Heart right ventricle (tissue), 16 donors: ENCODE results near the gene CD99. TPM values are rescaled to one million over a fixed set of nuclear protein-coding genes. Genes with fewer than 3 reads are reported as not detected.
"Not testable (repeated sequence)": the region's sequence is repeated elsewhere in the genome, so short reads cannot be mapped to it uniquely, and the experiment has no call there.

Experiments used
- ATAC-seq, 8 donors: fragments of 200-7000 bp; cut with Tn5 transposase; one replicate each; pipeline ENCODE4 v1.9.1; 2020; ENCODE audit warnings: mild to moderate bottlenecking in 8 of 8, moderate library complexity in 8 of 8, moderate number of reproducible peaks in 1 of 8
- DNase-seq, 2 donors: peaks; one replicate each; pipeline ENCODE4 v3.0.0-alpha.2; 2020
- H3K27ac ChIP-seq, 10 donors: fragments of 200-600 bp; sonication (generic) in 2 of 10; one replicate each; pipeline versions ENCODE4 v1.5.0 to v1.8.0; 2020 to 2022; ENCODE audit warnings: mild to moderate bottlenecking in 3 of 10
- H3K27me3 ChIP-seq, 7 donors: fragments of 200-600 bp; one replicate each; pipeline ENCODE4 v1.8.0; 2021 to 2022; ENCODE audit warnings: mild to moderate bottlenecking in 2 of 7
- H3K36me3 ChIP-seq, 9 donors: fragments of 200-600 bp; sonication (generic) in 1 of 9; one replicate each; pipeline versions ENCODE4 v1.5.0 to v1.8.0; 2020 to 2022; ENCODE audit warnings: mild to moderate bottlenecking in 2 of 9
- H3K4me1 ChIP-seq, 9 donors: fragments of 200-600 bp; sonication (generic) in 1 of 9; one replicate each; pipeline versions ENCODE4 v1.5.0 to v1.8.0; 2020 to 2022; ENCODE audit warnings: mild to moderate bottlenecking in 4 of 9
- H3K4me3 ChIP-seq, 10 donors: fragments of 200-600 bp; sonication (generic) in 2 of 10; one replicate each; pipeline versions ENCODE4 v1.5.0 to v1.8.0; 2020 to 2022; ENCODE audit warnings: mild to moderate bottlenecking in 7 of 10, moderate library complexity in 2 of 10
- H3K9me3 ChIP-seq, 11 donors: fragments of 200-600 bp in 10 of 11; sonication (generic) in 2 of 11; one replicate each; pipeline versions ENCODE4 v1.5.0 to v1.8.0; 2013 to 2022; ENCODE audit warnings: mild to moderate bottlenecking in 2 of 11, control low read depth in 1 of 11, moderate library complexity in 1 of 11
- CTCF ChIP-seq, 9 donors: fragments of 200-600 bp; sonication (generic) in 2 of 9; IDR thresholded peaks; one replicate each; pipeline versions ENCODE4 v1.5.0 to v1.8.0; 2021 to 2022; ENCODE audit warnings: antibody characterized with exemption in 9 of 9, mild to moderate bottlenecking in 5 of 9, moderate library complexity in 1 of 9
- WGBS, 2 donors: extraction: QIAGEN DNeasy Blood & Tissue Kit; methylation state at CpG; one replicate each; pipeline ENCODE4 v1.1.7; 2013; ENCODE audit warnings: inconsistent platforms in 1 of 2; 5-methylcytosine and 5-hydroxymethylcytosine counted together
- intact Hi-C, 10 donors: fragments of 100-400 bp; cut with DNase I; formaldehyde crosslinking; loops; one replicate each; pipeline versions ENCODE4 v1.11.1 to v1.14.2; 2022
- polyA plus RNA-seq, 2 donors: library from polyadenylated mRNA; stranded (reverse); fragments of 200-250 nt; gene quantifications; one replicate each; pipeline ENCODE4 v1.2.3, GENCODE V29; 2013
- total RNA-seq, 10 donors: library from RNA; stranded (reverse); fragmentation: NEBNext Ultra II Directional in 3 of 10; extraction: Animal tissue kit (Norgen Biotek cat#: 25700) in 3 of 10; gene quantifications; one replicate each; pipeline versions ENCODE4 v1.2.1 to v1.2.4, GENCODE V29; 2021 to 2023
- donor health status: Arrhythmogenic right ventricular cardiomyopathy.
- donor health status: ischemic (EF 13 %, LVEDD 7.1; RV severe dilation, severe dysfunction).
- donor health status: healthy with polysubstance abuse.
- donor health status: DM: no; HTN: yes; CAD: no.
- donor health status: DM: no; HTN: no; CAD: no.
- donor health status: ischemic (EF 25% LVEDD 6.9; RV normal size, moderate dysfunction).
- donor health status: ischemic (EF 25% LVEDD 5.7; RV mildly dilated, moderate dysfunction).
- donor health status: healthy.
- donor health status: DM: yes; HTN: yes; CAD: no.
- donor health status: Ischemic cardiomyopathy.
- donor health status: ischemic (EF 35%, LVEDD 5.7; RV mildly dilated, moderate dysfunction).
- donor health status: nonischemic (EF 11% LVEDD 7.7; RV severe dilation, severe dysfunction).
- donor health status: DM: yes; HTN: yes; CAD: no.
- donor health status: PGD.
- donor health status: ischemic (EF 29% LVEDD 5.4; RV normal size, mild dysfunction).
- donor health status: nonischemic (EF 23%, LVEDD 6.1; RV moderate dilation, normal function).

Gene CD99
- total and polyA plus RNA-seq, 12 donors, result 202 to 419 (median 261) TPM

GRCh38 chrX:2766906-2767305, 75.8 kb downstream of the CD99 start:
- intact Hi-C loops, result no loop called here
- no peak for TF ChIP-seq CTCF (IDR thresholded peaks at IDR 0.05)
- Histone ChIP-seq H3K27ac (no peak overlapping the region), H3K9me3 (peaks cover 0 to 6% (median 0%) of the 10 kb centered on the region in 11 donors), H3K27me3 (no peaks in the 10 kb centered on the region), H3K4me1 (peaks cover 0 to 13% (median 0%) of the 10 kb centered on the region in 9 donors), H3K36me3 (no peaks in the 10 kb centered on the region), H3K4me3 (no peak overlapping the region)
- ATAC-seq (no peak), DNase-seq (no peak)
- 86 to 89% methylated on average over 11 of the region's 11 CpGs for WGBS, 2 donors

- Histone ChIP-seq H3K36me3 (no peaks in the 10 kb centered on the region), H3K27me3 (no peaks in the 10 kb centered on the region), H3K4me1 (peaks cover 0 to 13% (median 0%) of the 10 kb centered on the region in 9 donors), H3K4me3 (no peak overlapping the region), H3K9me3 (peaks cover 0 to 6% (median 0%) of the 10 kb centered on the region in 11 donors), H3K27ac (no peak overlapping the region)
- TF ChIP-seq CTCF (IDR thresholded peaks at IDR 0.05), result no peak
- ATAC-seq (peak; percentile 67 to 92 (median 84)), DNase-seq (peak; percentile 30 to 36)
- WGBS, 2 donors, result 39 to 43% methylated on average over 25 of the region's 25 CpGs
- intact Hi-C loops, result no loop called here
Measured at GRCh38 chrX:2767631-2768455, 76.7 kb downstream of the CD99 start.

- Histone ChIP-seq H3K4me3 (no peak overlapping the region), H3K4me1 (peaks cover 0 to 13% (median 0%) of the 10 kb centered on the region in 9 donors), H3K27me3 (peaks cover 0 to 5% (median 0%) of the 10 kb centered on the region in 7 donors), H3K36me3 (no peaks in the 10 kb centered on the region), H3K9me3 (peaks cover 0 to 7% (median 0%) of the 10 kb centered on the region in 11 donors), H3K27ac (no peak overlapping the region)
- 83 to 96% methylated on average over 1 of the region's 1 CpG for WGBS, 2 donors
- TF ChIP-seq CTCF (IDR thresholded peaks at IDR 0.05), result no peak
- intact Hi-C loops, result no loop called here
- no peak for ATAC-seq
- DNase-seq, result no peak
Measured at GRCh38 chrX:2769615-2770014, 78.5 kb downstream of the CD99 start.

GRCh38 chrX:2773166-2774055, 82.3 kb downstream of the CD99 start:
- H3K27ac ChIP-seq, H3K4me1 ChIP-seq, DNase-seq, H3K4me3 ChIP-seq, ATAC-seq, H3K36me3 ChIP-seq: not testable (repeated sequence)
- intact Hi-C loops, result loop anchor here in 1 of 10 donors (2.0 kb wide), 1 partner anchor 119 kb away; no protein-coding TSS in a partner anchor
- H3K9me3 ChIP-seq, result peaks cover 0 to 14% (median 0%) of the 10 kb centered on the region in 11 donors
- WGBS, 2 donors, result 87 to 88% methylated on average over 8 of the region's 10 CpGs
- H3K27me3 ChIP-seq, result peaks cover 0 to 11% (median 7%) of the 10 kb centered on the region in 7 donors
